Measurements from ENCODE around the gene TMPRSS5. TPM values are rescaled to one million over a fixed set of nuclear protein-coding genes. Genes with fewer than 3 reads are reported as not detected.

TMPRSS5 gene
- total and polyA plus RNA-seq, 10 of the 15 experiments (the other 5 are each of a cell fraction or from before 2014, with no cell fraction given): 0.05 to 0.85 (median 0.34) TPM; not detected in 2

GRCh38 chr11:113732092-113732491, 26.0 kb upstream of the TMPRSS5 start:
- H3K4me3 ChIP-seq: no peak overlapping the region
- RAD21 ChIA-PET (ENCODE audit: unreplicated experiment): no interaction called here
- TF ChIP-seq KAT2A (conservative IDR thresholded peaks at IDR 0.05; ENCODE audit: control insufficient read depth, low read depth, low read length): no peak
- no peak for TF ChIP-seq CHD2 (IDR thresholded peaks at IDR 0.05; ENCODE audit: borderline replicate concordance, low read depth, low read length)
- no peak for TF ChIP-seq BMI1 (IDR thresholded peaks at IDR 0.05; ENCODE audit: borderline replicate concordance)
- no peak for TF ChIP-seq TAF1 (IDR thresholded peaks at IDR 0.05; ENCODE audit: borderline replicate concordance, low read depth, low read length)
- TF ChIP-seq STAT3 (IDR thresholded peaks at IDR 0.05; ENCODE audit: low read depth, low read length): no peak
- TF ChIP-seq RBBP5 (conservative IDR thresholded peaks at IDR 0.05): no peak
- no peak for TF ChIP-seq CBX3 (IDR thresholded peaks at IDR 0.05; ENCODE audit: borderline replicate concordance, low read depth)
- TF ChIP-seq FOS (IDR thresholded peaks at IDR 0.05; ENCODE audit: borderline replicate concordance, extremely low read depth, insufficient read length): no peak
- TF ChIP-seq SMC3 (IDR thresholded peaks at IDR 0.05; ENCODE audit: borderline replicate concordance, low read length): no peak
- no peak for TF ChIP-seq CHD1 (IDR thresholded peaks at IDR 0.05; ENCODE audit: low read depth, low read length)
- TF ChIP-seq FOXK2 (IDR thresholded peaks at IDR 0.05): no peak
- CTCF ChIA-PET: no interaction called here
- intact Hi-C loops (cut with micrococcal nuclease; ENCODE audit: unreplicated experiment): loop anchor here (5.0 kb wide), 2 partner anchors 200 to 425 kb away; no protein-coding TSS in a partner anchor
- no peak for ATAC-seq
- 96% methylated on average over 2 of the region's 5 CpGs for WGBS (ENCODE audit: insufficient coverage, insufficient replicate concordance, low lambda C conversion rate, missing lambda C conversion rate)
- no peak overlapping the region for H3K9ac ChIP-seq (ENCODE audit: control insufficient read depth, insufficient read depth, low read length)
- no peaks in the 10 kb centered on the region for H3K27me3 ChIP-seq (replicated peaks in 1 of 2; ENCODE audit: control insufficient read depth in 2 of 2, insufficient read depth in 2 of 2, low read length in 1 of 2)
- no peaks in the 10 kb centered on the region for H4K20me1 ChIP-seq (ENCODE audit: control insufficient read depth, insufficient read depth)
- no peak for FAIRE-seq
- H3K79me2 ChIP-seq (ENCODE audit: control insufficient read depth, insufficient read depth, low read length): no peaks in the 10 kb centered on the region
- in situ Hi-C loops (cut with MboI): no loop called here
- DNase-seq (ENCODE audit: low read depth, low spot score): no peak
- H3K36me3 ChIP-seq (ENCODE audit: control insufficient read depth in 2 of 2, insufficient read depth in 2 of 2, low read length in 1 of 2): peaks cover 0 to 16% of the 10 kb centered on the region in 2 experiments; a peak in 2 of 4 replicates
- H3K27ac ChIP-seq (ENCODE audit: control insufficient read depth, insufficient read depth): no peak overlapping the region
- H3K4me1 ChIP-seq (ENCODE audit: control insufficient read depth, insufficient read depth, low read length): no peaks in the 10 kb centered on the region
- BruUV-seq (replicated peaks): no TSS peak
- H3K4me2 ChIP-seq (ENCODE audit: control insufficient read depth, insufficient read depth): no peak overlapping the region
- POLR2A ChIA-PET: interaction anchor here (0.7 kb wide), 1 partner anchor 11 kb away, joined by 5 read pairs; no protein-coding TSS in a partner anchor
- H2AFZ ChIP-seq (ENCODE audit: control insufficient read depth, low read depth, low read length): no peak overlapping the region
- SMC1A ChIA-PET (ENCODE audit: uncharacterized antibody, unreplicated experiment): interaction anchor here (0.7 kb wide), 1 partner anchor 436 kb away, joined by 3 read pairs; no protein-coding TSS in a partner anchor
- H3K9me3 ChIP-seq (replicated peaks; ENCODE audit: control insufficient read depth, insufficient read depth, low read length): no peaks in the 10 kb centered on the region

Data from GM12878 (cell line).